Peyer's patch (tissue), 4 donors: ENCODE data around the gene COL13A1.

ENCODE experiments used
- POLR2A ChIP-seq, 2 donors: fragments of 450-650 bp; IDR thresholded peaks; one replicate each; pipeline ENCODE4 v1.5.1; 2017; ENCODE audit warnings: antibody characterized with exemption in 2 of 2, mild to moderate bottlenecking in 2 of 2, moderate library complexity in 2 of 2
- TF ChIP-seq, protein P1 (sequence below), 6 experiments: fragments of 450-650 bp in 4 of 6; fragments of 200-600 bp in 2 of 6; sonication (generic) in 1 of 6; IDR thresholded peaks; one replicate each; pipeline ENCODE4 v1.5.1; 2017 to 2019; ENCODE audit warnings: antibody characterized with exemption in 6 of 6, mild to moderate bottlenecking in 3 of 6, moderate library complexity in 1 of 6

DNA sequence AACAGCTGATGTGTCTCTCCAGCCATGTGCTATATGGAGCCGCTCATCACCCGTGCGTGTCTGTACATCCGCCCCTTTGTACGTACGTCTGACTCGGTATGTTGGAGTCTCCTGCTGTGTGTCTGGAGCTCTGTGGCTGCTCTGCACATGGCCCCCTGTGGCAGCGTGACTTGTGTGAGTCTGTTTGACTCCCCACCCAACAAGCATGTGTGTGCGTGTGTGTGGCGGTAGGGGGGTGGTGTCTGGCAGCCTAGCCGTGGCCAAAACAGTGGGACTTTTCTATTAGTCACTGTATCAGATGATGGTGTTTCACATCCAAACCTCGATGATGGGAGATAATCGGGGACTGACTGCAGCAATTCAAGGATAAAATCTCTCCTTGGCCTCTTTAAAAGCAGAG lies 94.1 kb downstream of the COL13A1 start:
- TF ChIP-seq, protein P1, sequence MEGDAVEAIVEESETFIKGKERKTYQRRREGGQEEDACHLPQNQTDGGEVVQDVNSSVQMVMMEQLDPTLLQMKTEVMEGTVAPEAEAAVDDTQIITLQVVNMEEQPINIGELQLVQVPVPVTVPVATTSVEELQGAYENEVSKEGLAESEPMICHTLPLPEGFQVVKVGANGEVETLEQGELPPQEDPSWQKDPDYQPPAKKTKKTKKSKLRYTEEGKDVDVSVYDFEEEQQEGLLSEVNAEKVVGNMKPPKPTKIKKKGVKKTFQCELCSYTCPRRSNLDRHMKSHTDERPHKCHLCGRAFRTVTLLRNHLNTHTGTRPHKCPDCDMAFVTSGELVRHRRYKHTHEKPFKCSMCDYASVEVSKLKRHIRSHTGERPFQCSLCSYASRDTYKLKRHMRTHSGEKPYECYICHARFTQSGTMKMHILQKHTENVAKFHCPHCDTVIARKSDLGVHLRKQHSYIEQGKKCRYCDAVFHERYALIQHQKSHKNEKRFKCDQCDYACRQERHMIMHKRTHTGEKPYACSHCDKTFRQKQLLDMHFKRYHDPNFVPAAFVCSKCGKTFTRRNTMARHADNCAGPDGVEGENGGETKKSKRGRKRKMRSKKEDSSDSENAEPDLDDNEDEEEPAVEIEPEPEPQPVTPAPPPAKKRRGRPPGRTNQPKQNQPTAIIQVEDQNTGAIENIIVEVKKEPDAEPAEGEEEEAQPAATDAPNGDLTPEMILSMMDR (IDR thresholded peaks at IDR 0.05), result no peak
- TF ChIP-seq POLR2A (IDR thresholded peaks at IDR 0.05), result no peak
